ENCODE data around the gene PACRG.

PACRG gene

DNA sequence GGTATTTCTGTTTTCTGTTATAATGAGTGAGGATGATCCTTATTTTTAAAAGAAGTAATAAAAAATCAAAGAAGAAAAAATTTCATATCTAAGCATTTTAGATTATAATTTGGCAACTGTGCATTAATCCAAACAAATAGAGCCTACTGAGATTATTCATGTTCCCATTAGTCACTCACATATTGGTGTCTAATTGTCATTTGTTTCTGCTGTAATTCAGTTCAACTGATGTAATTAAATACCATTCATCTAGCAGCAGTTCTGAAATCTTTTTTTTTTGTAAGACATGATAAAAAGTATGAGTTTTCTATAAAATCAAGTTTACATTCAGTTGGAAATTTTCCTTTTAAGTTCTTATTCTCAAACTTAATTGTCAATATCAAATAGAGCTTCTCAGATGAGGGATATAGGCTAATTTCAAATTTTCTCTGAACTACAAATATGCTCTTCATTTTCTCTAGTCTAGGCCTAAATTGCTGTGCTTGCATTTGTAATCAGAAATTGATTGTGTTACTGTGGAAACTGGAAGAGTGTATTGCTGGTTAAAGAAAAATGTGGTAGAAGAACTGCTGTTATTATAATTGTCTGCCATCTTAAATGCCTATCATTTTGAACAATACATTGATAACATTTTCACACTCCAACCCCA is 23.6 kb downstream of the PACRG start:
- no peak for TF ChIP-seq CTCF (IDR thresholded peaks at IDR 0.05)

DNA sequence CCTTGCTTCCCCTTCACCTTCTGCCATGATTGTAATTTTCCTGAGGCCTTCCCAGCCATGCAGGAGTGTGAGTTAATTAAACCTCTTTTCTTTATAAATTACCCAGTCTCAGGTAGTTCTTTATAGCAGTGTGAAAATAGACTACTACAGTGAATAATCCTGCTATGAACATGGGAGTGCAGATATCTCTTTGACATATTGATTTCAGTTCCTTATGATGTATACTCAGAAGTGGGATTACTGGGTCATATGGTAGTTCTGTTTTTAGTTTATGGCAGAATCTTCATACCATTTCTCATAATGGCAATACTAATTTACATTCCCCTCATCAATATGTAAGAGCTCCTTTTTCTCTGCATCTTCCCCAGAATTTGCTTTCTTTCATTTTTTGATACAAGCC is 26.0 kb downstream of the PACRG start:
- TF ChIP-seq CTCF (IDR thresholded peaks at IDR 0.05): no peak

GRCh38 chr6:162770136-162770535 is 42.4 kb downstream of the PACRG start:
- no peak for TF ChIP-seq CTCF (IDR thresholded peaks at IDR 0.05)

GRCh38 chr6:162770955-162771354 is 43.2 kb downstream of the PACRG start:
- TF ChIP-seq CTCF (IDR thresholded peaks at IDR 0.05): no peak

GRCh38 chr6:162772466-162772865 is 44.7 kb downstream of the PACRG start:
- no peak for TF ChIP-seq CTCF (IDR thresholded peaks at IDR 0.05)

DNA sequence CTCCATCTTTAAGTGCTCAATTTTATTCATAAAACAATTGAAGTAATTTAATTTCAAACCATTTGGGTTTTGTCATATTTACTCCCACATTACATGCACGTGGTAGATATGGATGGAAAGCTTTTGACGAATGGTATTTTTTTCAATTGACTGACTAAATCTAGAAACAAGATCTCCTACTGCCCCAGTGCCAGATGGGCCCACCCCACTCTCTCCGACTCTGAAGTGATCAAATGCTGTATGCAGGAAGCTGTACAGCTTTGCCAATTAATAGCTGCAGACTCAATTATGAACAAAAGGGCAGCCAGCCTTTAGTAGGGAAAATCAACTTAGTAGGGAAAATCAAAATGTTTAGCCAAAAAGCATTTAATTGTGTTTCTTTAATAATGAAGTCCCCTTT is 46.2 kb downstream of the PACRG start:
- TF ChIP-seq CTCF (IDR thresholded peaks at IDR 0.05): no peak

- TF ChIP-seq CTCF (IDR thresholded peaks at IDR 0.05): no peak
Observed at GRCh38 chr6:162777091-162777490, 49.3 kb downstream of the PACRG start.

DNA sequence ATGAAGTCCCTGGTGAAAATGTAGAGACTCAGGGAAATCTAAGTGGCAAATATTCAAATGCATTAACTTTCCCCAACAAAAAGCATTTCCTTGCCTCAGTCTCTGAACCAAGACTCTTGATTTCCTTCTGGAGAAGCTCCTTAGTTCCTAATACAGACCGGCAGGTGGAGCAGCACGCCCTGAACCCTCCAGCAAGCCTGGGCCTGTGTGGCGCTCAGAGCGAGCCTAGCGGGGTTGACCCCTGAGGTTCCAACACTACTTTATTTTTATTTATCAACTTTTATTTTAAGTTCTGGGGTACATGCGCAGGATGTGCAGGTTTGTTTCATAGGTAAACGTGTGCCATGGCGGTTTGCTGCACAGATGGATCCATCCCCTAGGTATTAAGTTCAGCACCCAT is 50.8 kb downstream of the PACRG start:
- TF ChIP-seq CTCF (IDR thresholded peaks at IDR 0.05): no peak
